ENCODE measurements around the gene TBCCD1.

- no peak for TF ChIP-seq REST (IDR thresholded peaks at IDR 0.05; ENCODE audit: insufficient read depth in 1 of 2, low read depth in 2 of 2, low read length in 2 of 2)
- no peak for TF ChIP-seq POLR2AphosphoS5 (IDR thresholded peaks at IDR 0.05; ENCODE audit: low read depth, low read length)
Measured at GRCh38 chr3:186616299-186616617, 49.1 kb upstream of the TBCCD1 start.
